OCI-LY7 (cell line): Measurements from ENCODE around the gene SNX24. TPM values are rescaled to one million over a fixed set of nuclear protein-coding genes. Genes with fewer than 3 reads are reported as not detected.

Source experiments
- BruUV-seq: library from RNA; stranded (reverse); fragments of 400-500 nt; replicated peaks from 2 replicates; lab custom pipeline; 2021; lab: Mats Ljungman, UMichigan
- CTCF ChIA-PET: fragments of 300-600 bp; sonication (Branson Sonifier 250); formaldehyde crosslinking; loops from one replicate; lab custom pipeline; 2022; ENCODE audit warnings: antibody characterized with exemption; ENCODE audit not compliant: unreplicated experiment; lab: Charles Lee
- POLR2A ChIA-PET: fragments of 300-600 bp; sonication (Branson Sonifier 250); formaldehyde crosslinking; loops from one replicate; lab custom pipeline; 2022; ENCODE audit warnings: antibody characterized with exemption; lab: Charles Lee
- DNase-seq: peaks from one replicate; pipeline ENCODE4 v3.0.0-alpha.2; 2015; ENCODE audit warnings: low spot score
- H2AFZ ChIP-seq: fragments of 200-600 bp; sonication (generic), shearing (Covaris generic); 2 replicates; pipeline ENCODE4 v1.6.1; 2014; ENCODE audit warnings: mild to moderate bottlenecking, antibody characterized with exemption, low read length, moderate library complexity
- H3K27ac ChIP-seq: fragments of 200-600 bp; sonication (generic); 2 replicates; pipeline ENCODE4 v1.5.1; 2014; ENCODE audit warnings: mixed run types, low read depth, mild to moderate bottlenecking, moderate library complexity, low read length, inconsistent platforms; ENCODE audit not compliant: poor library complexity, severe bottlenecking
- H3K36me3 ChIP-seq: fragments of 200-600 bp; sonication (generic); 2 replicates; pipeline ENCODE4 v1.6.1; 2014; ENCODE audit warnings: mild to moderate bottlenecking, antibody characterized with exemption, low read length, moderate library complexity, mixed read lengths; ENCODE audit not compliant: insufficient read depth
- H3K4me1 ChIP-seq: fragments of 200-600 bp; sonication (generic); 2 replicates; pipeline ENCODE4 v1.5.1; 2014; ENCODE audit warnings: mild to moderate bottlenecking, low read length; ENCODE audit not compliant: insufficient read depth, poor library complexity, severe bottlenecking
- H3K4me2 ChIP-seq: fragments of 200-600 bp; sonication (generic); 2 replicates; pipeline ENCODE4 v1.6.1; 2014; ENCODE audit warnings: mild to moderate bottlenecking, low read length
- H3K4me3 ChIP-seq: fragments of 200-600 bp; sonication (generic); 2 replicates; pipeline ENCODE4 v1.5.1; 2014; ENCODE audit warnings: mild to moderate bottlenecking, low read depth, low read length; ENCODE audit not compliant: poor library complexity, severe bottlenecking
- H3K79me2 ChIP-seq: fragments of 200-600 bp; sonication (generic); 2 replicates; pipeline ENCODE4 v1.6.1; 2016; ENCODE audit warnings: low read depth, mild to moderate bottlenecking, low read length, moderate library complexity, mixed read lengths; ENCODE audit not compliant: insufficient read depth
- H3K9me2 ChIP-seq: fragments of 200-600 bp; sonication (generic); 2 replicates; pipeline ENCODE4 v1.6.1; 2016; ENCODE audit warnings: mild to moderate bottlenecking, low read length, mixed read lengths; ENCODE audit not compliant: insufficient read depth
- H3K9me3 ChIP-seq: fragments of 200-600 bp; sonication (generic); 2 replicates; pipeline ENCODE4 v1.6.1; 2014; ENCODE audit warnings: mild to moderate bottlenecking, mixed run types, low read length, mixed read lengths
- H4K20me1 ChIP-seq: fragments of 200-600 bp; sonication (generic); 2 replicates; pipeline ENCODE4 v1.6.1; 2014; ENCODE audit warnings: mild to moderate bottlenecking, antibody characterized with exemption, low read length, moderate library complexity, mixed read lengths; ENCODE audit not compliant: insufficient read depth
- CTCF ChIP-seq: fragments of 200-600 bp; sonication (generic); conservative IDR thresholded peaks from 2 replicates; pipeline ENCODE4 v1.5.1; 2014; ENCODE audit warnings: mild to moderate bottlenecking, antibody characterized with exemption, low read length, moderate library complexity, mixed read lengths
- EZH2phosphoT487 ChIP-seq: fragments of 200-600 bp; sonication (generic); IDR thresholded peaks from 2 replicates; pipeline ENCODE4 v1.6.1; 2018; ENCODE audit warnings: low read depth, borderline replicate concordance, mild to moderate bottlenecking, mixed run types, antibody characterized with exemption, low read length, moderate library complexity, mixed read lengths
- intact Hi-C: fragments of 100-400 bp; cut with micrococcal nuclease; formaldehyde crosslinking; loops from one replicate; pipeline ENCODE4 v1.10.0; 2022; ENCODE audit not compliant: unreplicated experiment
- total RNA-seq, 2 experiments: library from RNA; depleted of rRNA in 1 of 2; stranded (reverse); fragments of >200 nt in 1 of 2; shearing (Covaris generic) in 1 of 2; gene quantifications; 2 replicates each; pipeline ENCODE4 v1.2.3, GENCODE V29; 2014 to 2022

Gene SNX24
- total RNA-seq, 2 experiments from 2014 or later, result 6.9 to 14.5 TPM

DNA sequence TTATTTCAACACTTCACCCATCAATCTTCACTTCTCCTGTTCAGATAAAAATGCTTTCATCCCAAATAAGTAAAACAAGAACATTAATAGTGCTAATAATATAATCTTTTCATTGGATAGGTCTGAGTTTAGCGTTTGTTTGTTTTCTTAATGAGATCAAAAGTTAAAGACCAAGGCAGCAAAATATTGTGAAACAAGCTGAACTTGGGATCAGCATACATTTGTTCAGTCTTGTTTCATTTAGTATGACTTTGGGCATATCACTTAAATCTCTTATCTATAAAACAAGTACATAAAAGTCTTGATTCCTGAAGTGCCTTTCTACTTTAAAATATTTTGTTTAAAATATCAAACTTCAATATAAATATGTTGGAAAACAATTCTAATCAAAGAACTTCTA is 13.4 kb upstream of the SNX24 start:
- no peak for TF ChIP-seq EZH2phosphoT487
- no peak for TF ChIP-seq CTCF
- Histone ChIP-seq H2AFZ (no peak overlapping the region), H3K27ac (no peak overlapping the region), H3K4me1 (no peaks in the 10 kb centered on the region), H3K9me3 (no peaks in the 10 kb centered on the region), H3K9me2 (no peaks in the 10 kb centered on the region), H3K4me2 (no peak overlapping the region), H3K36me3 (peaks cover 29% of the 10 kb centered on the region), H3K4me3 (no peak overlapping the region), H4K20me1 (no peaks in the 10 kb centered on the region), H3K79me2 (no peaks in the 10 kb centered on the region)
- ChIA-PET CTCF (no interaction called here), POLR2A (interaction anchor here (0.7 kb wide), 1 partner anchor 129 kb away, joined by 3 read pairs; no protein-coding TSS in a partner anchor)
- intact Hi-C loops, result no loop called here
- DNase-seq, result no peak
- BruUV-seq, result no TSS peak

DNA sequence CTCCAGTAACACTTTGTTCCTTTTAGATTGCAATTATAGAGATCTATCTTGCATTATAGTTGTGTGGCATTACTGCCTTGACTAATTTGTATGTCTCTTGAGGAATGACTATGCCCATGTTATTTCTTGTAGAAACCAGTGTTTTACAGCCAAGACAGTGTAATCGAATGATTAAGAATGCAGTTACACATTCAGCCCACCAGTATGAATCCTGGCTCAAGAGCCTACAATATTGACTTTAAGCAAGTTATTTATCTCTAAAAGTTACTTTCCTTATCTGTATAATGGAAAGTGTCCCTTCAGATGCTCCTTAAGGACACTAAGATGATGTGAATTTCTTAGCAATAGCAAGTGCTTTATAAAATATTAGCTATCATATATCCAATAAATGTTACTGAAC is 9.7 kb upstream of the SNX24 start:
- H2AFZ ChIP-seq, result no peak overlapping the region
- ChIA-PET CTCF (no interaction called here), POLR2A (no interaction called here)
- H3K79me2 ChIP-seq, result no peaks in the 10 kb centered on the region
- DNase-seq, result no peak
- no peak overlapping the region for H3K27ac ChIP-seq
- H3K9me2 ChIP-seq, result no peaks in the 10 kb centered on the region
- TF ChIP-seq CTCF, result no peak
- TF ChIP-seq EZH2phosphoT487, result no peak
- BruUV-seq, result no TSS peak
- H3K4me2 ChIP-seq, result no peak overlapping the region
- H3K9me3 ChIP-seq, result no peaks in the 10 kb centered on the region
- H3K36me3 ChIP-seq, result no peaks in the 10 kb centered on the region
- H3K4me1 ChIP-seq, result no peaks in the 10 kb centered on the region
- H4K20me1 ChIP-seq, result no peaks in the 10 kb centered on the region
- intact Hi-C loops, result no loop called here
- no peak overlapping the region for H3K4me3 ChIP-seq

DNA sequence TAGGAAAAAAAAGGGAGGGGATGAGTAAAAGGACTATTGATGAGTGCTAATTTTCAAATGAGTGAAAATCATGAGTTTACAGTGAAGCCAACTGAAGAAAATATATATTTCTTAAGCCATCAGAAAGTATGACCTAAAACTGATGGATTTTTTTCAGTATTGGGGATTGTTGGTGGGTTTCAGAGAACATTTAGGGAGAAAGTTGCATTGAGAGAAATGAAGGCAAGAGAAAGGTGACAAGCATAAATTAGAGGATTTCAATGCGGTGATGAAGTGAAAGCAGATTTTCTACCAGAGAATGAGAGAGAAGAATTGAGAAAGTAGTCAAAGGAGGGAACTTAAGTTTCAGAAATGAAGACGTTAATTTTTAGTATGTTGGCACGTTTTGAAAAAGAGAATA is 8.5 kb upstream of the SNX24 start:
- intact Hi-C loops, result no loop called here
- BruUV-seq, result no TSS peak
- CTCF ChIA-PET, result no interaction called here

More for the DNA sequence above, 8.5 kb upstream of the SNX24 start:
- H3K9me2 ChIP-seq, result no peaks in the 10 kb centered on the region
- no peak overlapping the region for H3K4me2 ChIP-seq
- H3K4me1 ChIP-seq, result no peaks in the 10 kb centered on the region
- H3K79me2 ChIP-seq, result no peaks in the 10 kb centered on the region
- no peaks in the 10 kb centered on the region for H3K9me3 ChIP-seq
- H3K27ac ChIP-seq, result no peak overlapping the region
- TF ChIP-seq CTCF (no peak), EZH2phosphoT487 (no peak)
- no peaks in the 10 kb centered on the region for H3K36me3 ChIP-seq
- H2AFZ ChIP-seq, result no peak overlapping the region
- POLR2A ChIA-PET, result no interaction called here
- no peaks in the 10 kb centered on the region for H4K20me1 ChIP-seq
- no peak overlapping the region for H3K4me3 ChIP-seq
- DNase-seq, result no peak
